Upper lobe of left lung (tissue), 4 donors: ENCODE data around the gene OR4L1.

Source experiments
- EP300 ChIP-seq, 4 donors: sonication (generic); formaldehyde crosslinking; IDR thresholded peaks; one replicate each; pipeline ENCODE4 v1.5.1; 2017; ENCODE audit warnings: antibody characterized with exemption in 4 of 4, control low read depth in 2 of 4
- POLR2A ChIP-seq, 4 donors: fragments of 450-650 bp; IDR thresholded peaks; one replicate each; pipeline ENCODE4 v1.5.1; 2016 to 2017; ENCODE audit warnings: antibody characterized with exemption in 4 of 4, mild to moderate bottlenecking in 2 of 4

GRCh38 chr14:20035938-20036337, 23.9 kb upstream of the OR4L1 start, which contains the start of gene OR4K13:
- TF ChIP-seq POLR2A (IDR thresholded peaks at IDR 0.05) (no peak), EP300 (IDR thresholded peaks at IDR 0.05) (no peak)
